HepG2 (cell line): ENCODE data around the gene GDPGP1. TPM values are rescaled to one million over a fixed set of nuclear protein-coding genes. Genes with fewer than 3 reads are reported as not detected.
A peak's percentile ranks its signal among the peaks of the same experiment; 100 is the strongest.

Experiments
- ARID3A ChIP-seq: IDR thresholded peaks from 2 replicates; pipeline ENCODE4 v1.6.1; 2012; ENCODE audit warnings: low read depth, low read length, improper control_type of control experiment
- EZH2 ChIP-seq: conservative IDR thresholded peaks from 2 replicates; pipeline ENCODE4 v1.6.1; 2012; ENCODE audit warnings: mild to moderate bottlenecking, low read depth, low read length, moderate library complexity
- GZF1 ChIP-seq: sonication (generic); formaldehyde crosslinking; IDR thresholded peaks from 2 replicates; pipeline ENCODE4 v1.5.1; 2020; ENCODE audit warnings: mild to moderate bottlenecking, missing genetic modification reagents
- MAFG ChIP-seq: sonication (generic); formaldehyde crosslinking; IDR thresholded peaks from 2 replicates; pipeline ENCODE4 v1.5.1; 2020; ENCODE audit warnings: mild to moderate bottlenecking, missing genetic modification reagents
- NFATC3 ChIP-seq: sonication (generic); formaldehyde crosslinking; IDR thresholded peaks from 2 replicates; pipeline ENCODE4 v1.5.1; 2020; ENCODE audit warnings: mild to moderate bottlenecking, missing genetic modification reagents
- SALL1 ChIP-seq: sonication (generic); formaldehyde crosslinking; IDR thresholded peaks from 2 replicates; pipeline ENCODE4 v1.8.0; 2022; ENCODE audit warnings: mild to moderate bottlenecking, missing genetic modification reagents
- XRCC5 ChIP-seq: fragments of 200-400 bp; formaldehyde crosslinking; optimal IDR thresholded peaks from 2 replicates; pipeline ENCODE3; 2017; ENCODE audit warnings: mild to moderate bottlenecking, low read length
- YEATS4 ChIP-seq: sonication (generic); formaldehyde crosslinking; IDR thresholded peaks from 2 replicates; pipeline ENCODE4 v1.4.0; 2020; ENCODE audit warnings: missing genetic modification reagents, borderline replicate concordance
- ZNF275 ChIP-seq: sonication (generic); formaldehyde crosslinking; IDR thresholded peaks from 2 replicates; pipeline ENCODE4 v1.8.0; 2022; ENCODE audit warnings: missing genetic modification reagents, mild to moderate bottlenecking, inconsistent platforms, borderline replicate concordance
- ZNF34 ChIP-seq: sonication (generic); formaldehyde crosslinking; IDR thresholded peaks from 2 replicates; pipeline ENCODE4 v1.4.0; 2020; ENCODE audit warnings: mild to moderate bottlenecking, missing genetic modification reagents, borderline replicate concordance
- ZNF678 ChIP-seq: sonication (generic); formaldehyde crosslinking; IDR thresholded peaks from 2 replicates; pipeline ENCODE4 v1.4.0; 2020; ENCODE audit warnings: mild to moderate bottlenecking, missing genetic modification reagents
- ZNF740 ChIP-seq: sonication (generic); formaldehyde crosslinking; IDR thresholded peaks from 2 replicates; pipeline ENCODE4 v1.4.0; 2020; ENCODE audit warnings: missing genetic modification reagents
- ZNF775 ChIP-seq: sonication (generic); formaldehyde crosslinking; IDR thresholded peaks from 2 replicates; pipeline ENCODE4 v1.4.0; 2020; ENCODE audit warnings: missing genetic modification reagents, mild to moderate bottlenecking, moderate library complexity, borderline replicate concordance
- polyA plus RNA-seq, 8 experiments: library from polyadenylated mRNA; depleted of rRNA in 3 of 8; stranded (reverse) in 7 of 8; unstranded in 1 of 8; fragments of >200 nt; fragmentation: Illumina TruSeq in 4 of 8; extraction: Trizol in 4 of 8; gene quantifications; 2 replicates each; pipeline versions ENCODE4 v1.2.1 to v1.2.3, GENCODE V29; 2011 to 2016; ENCODE audit warnings: low read depth in 4 of 8, missing spikeins in 1 of 8, mixed read lengths in 1 of 8; ENCODE audit not compliant: insufficient read depth in 1 of 8
- total RNA-seq, 5 experiments: library from RNA; depleted of rRNA; stranded (reverse); fragments of >200 nt; fragmentation: Illumina TruSeq; extraction: Trizol; gene quantifications; 2 replicates each; pipeline ENCODE4 v1.2.3, GENCODE V29; 2016; ENCODE audit warnings: low read depth in 1 of 5
- TF ChIP-seq, protein P1 (sequence below): sonication (generic); formaldehyde crosslinking; IDR thresholded peaks from 2 replicates; pipeline ENCODE4 v1.4.0; 2020; ENCODE audit warnings: missing genetic modification reagents
- TF ChIP-seq, protein P2 (sequence below): sonication (generic); formaldehyde crosslinking; IDR thresholded peaks from 2 replicates; pipeline ENCODE4 v1.4.0; 2020; ENCODE audit warnings: mild to moderate bottlenecking, missing genetic modification reagents

Gene GDPGP1
- total and polyA plus RNA-seq, 2 of the 13 experiments (the other 11 are each of a cell fraction or from before 2014, with no cell fraction given) = 1.5 to 4.3 TPM

- no peak for TF ChIP-seq ZNF34 (CRISPR knock-in tag)
- TF ChIP-seq NFATC3 = 0 out of 2 replicates have a peak, but pooled peaks have one; percentile 73
- TF ChIP-seq SALL1 (CRISPR knock-in tag) = peak; percentile 86
- TF ChIP-seq, protein P1, sequence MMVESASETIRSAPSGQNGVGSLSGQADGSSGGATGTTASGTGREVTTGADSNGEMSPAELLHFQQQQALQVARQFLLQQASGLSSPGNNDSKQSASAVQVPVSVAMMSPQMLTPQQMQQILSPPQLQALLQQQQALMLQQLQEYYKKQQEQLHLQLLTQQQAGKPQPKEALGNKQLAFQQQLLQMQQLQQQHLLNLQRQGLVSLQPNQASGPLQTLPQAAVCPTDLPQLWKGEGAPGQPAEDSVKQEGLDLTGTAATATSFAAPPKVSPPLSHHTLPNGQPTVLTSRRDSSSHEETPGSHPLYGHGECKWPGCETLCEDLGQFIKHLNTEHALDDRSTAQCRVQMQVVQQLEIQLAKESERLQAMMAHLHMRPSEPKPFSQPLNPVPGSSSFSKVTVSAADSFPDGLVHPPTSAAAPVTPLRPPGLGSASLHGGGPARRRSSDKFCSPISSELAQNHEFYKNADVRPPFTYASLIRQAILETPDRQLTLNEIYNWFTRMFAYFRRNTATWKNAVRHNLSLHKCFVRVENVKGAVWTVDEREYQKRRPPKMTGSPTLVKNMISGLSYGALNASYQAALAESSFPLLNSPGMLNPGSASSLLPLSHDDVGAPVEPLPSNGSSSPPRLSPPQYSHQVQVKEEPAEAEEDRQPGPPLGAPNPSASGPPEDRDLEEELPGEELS (CRISPR knock-in tag) = no peak; the same call in 1 of the 2 replicates
- TF ChIP-seq ZNF740 (CRISPR knock-in tag) = no peak
- TF ChIP-seq ARID3A = no peak
- TF ChIP-seq EZH2 = no peak
- TF ChIP-seq YEATS4 (CRISPR knock-in tag) = peak; percentile 87
- TF ChIP-seq GZF1 (CRISPR knock-in tag) = no peak; the same call in 1 of the 2 replicates
- no peak for TF ChIP-seq MAFG (CRISPR knock-in tag)
- TF ChIP-seq, protein P2, sequence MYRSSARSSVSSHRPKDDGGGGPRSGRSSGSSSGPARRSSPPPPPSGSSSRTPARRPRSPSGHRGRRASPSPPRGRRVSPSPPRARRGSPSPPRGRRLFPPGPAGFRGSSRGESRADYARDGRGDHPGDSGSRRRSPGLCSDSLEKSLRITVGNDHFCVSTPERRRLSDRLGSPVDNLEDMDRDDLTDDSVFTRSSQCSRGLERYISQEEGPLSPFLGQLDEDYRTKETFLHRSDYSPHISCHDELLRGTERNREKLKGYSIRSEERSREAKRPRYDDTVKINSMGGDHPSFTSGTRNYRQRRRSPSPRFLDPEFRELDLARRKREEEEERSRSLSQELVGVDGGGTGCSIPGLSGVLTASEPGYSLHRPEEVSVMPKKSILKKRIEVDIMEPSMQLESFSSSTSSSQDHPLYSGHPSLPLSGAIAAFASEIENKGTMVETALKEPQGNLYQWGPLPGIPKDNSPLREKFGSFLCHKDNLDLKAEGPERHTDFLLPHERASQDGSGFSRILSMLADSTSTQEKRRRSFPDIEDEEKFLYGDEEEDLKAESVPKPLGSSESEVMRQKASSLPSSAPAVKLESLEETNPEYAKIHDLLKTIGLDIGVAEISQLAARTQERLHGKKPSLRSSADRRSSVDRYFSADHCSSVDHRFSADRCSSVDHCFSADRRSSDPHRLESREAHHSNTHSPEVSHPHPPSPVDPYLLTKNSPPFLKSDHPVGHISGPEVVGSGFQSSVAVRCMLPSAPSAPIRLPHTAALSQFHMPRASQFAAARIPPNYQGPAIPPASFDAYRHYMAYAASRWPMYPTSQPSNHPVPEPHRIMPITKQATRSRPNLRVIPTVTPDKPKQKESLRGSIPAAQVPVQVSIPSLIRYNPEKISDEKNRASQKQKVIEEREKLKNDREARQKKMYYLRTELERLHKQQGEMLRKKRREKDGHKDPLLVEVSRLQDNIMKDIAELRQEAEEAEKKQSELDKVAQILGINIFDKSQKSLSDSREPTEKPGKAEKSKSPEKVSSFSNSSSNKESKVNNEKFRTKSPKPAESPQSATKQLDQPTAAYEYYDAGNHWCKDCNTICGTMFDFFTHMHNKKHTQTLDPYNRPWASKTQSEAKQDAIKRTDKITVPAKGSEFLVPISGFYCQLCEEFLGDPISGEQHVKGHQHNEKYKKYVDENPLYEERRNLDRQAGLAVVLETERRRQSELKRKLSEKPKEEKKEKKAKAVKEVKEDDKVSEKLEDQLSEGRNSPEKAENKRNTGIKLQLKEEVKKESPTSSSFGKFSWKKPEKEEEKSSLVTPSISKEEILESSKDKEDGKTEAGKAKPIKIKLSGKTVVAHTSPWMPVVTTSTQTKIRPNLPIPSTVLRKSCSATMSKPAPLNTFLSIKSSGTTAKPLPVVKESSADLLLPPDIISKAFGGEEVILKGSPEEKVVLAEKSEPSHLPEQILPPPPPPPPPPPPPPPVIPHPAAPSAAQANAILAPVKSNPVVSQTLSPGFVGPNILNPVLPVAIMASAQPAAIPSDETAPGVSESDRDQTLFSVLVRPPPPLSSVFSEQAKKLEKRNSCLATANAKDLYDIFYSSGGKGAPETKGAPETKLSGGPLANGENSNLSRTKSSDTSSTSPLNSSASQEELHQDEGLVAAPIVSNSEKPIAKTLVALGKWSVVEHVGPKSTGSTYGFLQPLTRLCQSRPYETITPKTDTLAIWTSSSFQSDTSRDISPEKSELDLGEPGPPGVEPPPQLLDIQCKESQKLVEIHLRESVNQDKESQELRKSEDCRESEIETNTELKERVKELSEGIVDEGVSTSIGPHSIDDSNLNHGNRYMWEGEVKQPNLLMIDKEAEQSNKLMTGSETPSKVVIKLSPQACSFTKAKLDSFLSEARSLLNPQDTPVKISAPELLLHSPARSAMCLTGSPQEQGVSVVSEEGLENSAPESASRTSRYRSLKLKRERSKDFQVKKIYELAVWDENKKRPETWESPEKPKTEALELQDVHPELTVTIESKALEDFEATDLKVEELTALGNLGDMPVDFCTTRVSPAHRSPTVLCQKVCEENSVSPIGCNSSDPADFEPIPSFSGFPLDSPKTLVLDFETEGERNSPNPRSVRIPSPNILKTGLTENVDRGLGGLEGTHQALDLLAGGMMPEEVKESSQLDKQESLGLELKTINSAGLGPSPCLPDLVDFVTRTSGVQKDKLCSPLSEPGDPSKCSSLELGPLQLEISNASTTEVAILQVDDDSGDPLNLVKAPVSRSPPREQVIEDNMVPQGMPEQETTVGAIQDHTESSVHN = no peak
- TF ChIP-seq ZNF678 (CRISPR knock-in tag) = no peak
- TF ChIP-seq ZNF775 = no peak
- no peak for TF ChIP-seq ZNF275 (CRISPR knock-in tag)
- no peak for TF ChIP-seq XRCC5
Measured at GRCh38 chr15:90265271-90266060, 31.5 kb downstream of the GDPGP1 start, which contains the start of gene NGRN (continued).
